NCI-H1694 (cell line): Measurements from ENCODE around the gene MEIKIN.

Source experiments
- DNase-seq: peaks from one replicate; lab custom pipeline; 2025; lab: John Stamatoyannopoulos, UW

The MEIKIN gene

GRCh38 chr5:131769336-131769735 is 176.1 kb downstream of the MEIKIN start:
- no peak for DNase-seq

- DNase-seq, result no peak
Measured at GRCh38 chr5:131767891-131768290, 177.6 kb downstream of the MEIKIN start.

- DNase-seq, result no peak
Measured at GRCh38 chr5:131766689-131767088, 178.8 kb downstream of the MEIKIN start.

- no peak for DNase-seq
Measured at GRCh38 chr5:131765261-131765660, 180.2 kb downstream of the MEIKIN start.

- DNase-seq, result no peak
Measured at GRCh38 chr5:131763968-131764367, 181.5 kb downstream of the MEIKIN start.

- no peak for DNase-seq
Measured at GRCh38 chr5:131760793-131761192, 184.7 kb downstream of the MEIKIN start.

- no peak for DNase-seq
Measured at GRCh38 chr5:131759704-131760103, 185.8 kb downstream of the MEIKIN start.

- no peak for DNase-seq
Measured at GRCh38 chr5:131758520-131758900, 187.0 kb downstream of the MEIKIN start.

- no peak for DNase-seq
Measured at GRCh38 chr5:131757830-131758519, 187.5 kb downstream of the MEIKIN start.
